ENCODE data around the gene HYCC1. TPM values are rescaled to one million over a fixed set of nuclear protein-coding genes. Genes with fewer than 3 reads are reported as not detected.
A peak's percentile ranks its signal among the peaks of the same experiment; 100 is the strongest.

The HYCC1 gene
- total RNA-seq, 1 experiment from 2014 or later: 23.3 TPM

- in situ Hi-C loops (cut with HindIII; ENCODE audit: low sequenced_read_pairs): no loop called here
- no peak for DNase-seq (ENCODE audit: low spot score)
These were observed 6.9 kb upstream of the HYCC1 start for GRCh38 chr7:23020742-23021401.

- no peak for DNase-seq (ENCODE audit: low spot score)
- in situ Hi-C loops (cut with HindIII; ENCODE audit: low sequenced_read_pairs): no loop called here
These were observed 4.8 kb upstream of the HYCC1 start for GRCh38 chr7:23018750-23019149.

GRCh38 chr7:23017309-23017708 lies 3.4 kb upstream of the HYCC1 start:
- in situ Hi-C loops (cut with HindIII; ENCODE audit: low sequenced_read_pairs): no loop called here
- DNase-seq (ENCODE audit: low spot score): no peak

GRCh38 chr7:23016345-23017253 lies 2.7 kb upstream of the HYCC1 start:
- in situ Hi-C loops (cut with HindIII; ENCODE audit: low sequenced_read_pairs): no loop called here

GRCh38 chr7:23014681-23015080 lies 751 bp upstream of the HYCC1 start:
- no peak for DNase-seq (ENCODE audit: low spot score)
- in situ Hi-C loops (cut with HindIII; ENCODE audit: low sequenced_read_pairs): no loop called here

More at GRCh38 chr7:23016345-23017253, 2.7 kb upstream of the HYCC1 start:
- DNase-seq (ENCODE audit: low spot score): no peak

- DNase-seq (ENCODE audit: low spot score): peak; percentile 26
These were observed 819 bp downstream of the HYCC1 start for GRCh38 chr7:23012908-23013714.

GRCh38 chr7:23012186-23012585 lies 1.7 kb downstream of the HYCC1 start:
- in situ Hi-C loops (cut with HindIII; ENCODE audit: low sequenced_read_pairs): no loop called here
- DNase-seq (ENCODE audit: low spot score): no peak

More at GRCh38 chr7:23012908-23013714, 819 bp downstream of the HYCC1 start:
- in situ Hi-C loops (cut with HindIII; ENCODE audit: low sequenced_read_pairs): no loop called here

GRCh38 chr7:23011222-23011924 lies 2.6 kb downstream of the HYCC1 start:
- in situ Hi-C loops (cut with HindIII; ENCODE audit: low sequenced_read_pairs): no loop called here
- DNase-seq (ENCODE audit: low spot score): no peak

- no peak for DNase-seq (ENCODE audit: low spot score)
- in situ Hi-C loops (cut with HindIII; ENCODE audit: low sequenced_read_pairs): no loop called here
These were observed 4.6 kb downstream of the HYCC1 start for GRCh38 chr7:23009303-23009702.

GRCh38 chr7:23004247-23004520 lies 9.7 kb downstream of the HYCC1 start:
- in situ Hi-C loops (cut with HindIII; ENCODE audit: low sequenced_read_pairs): no loop called here
- DNase-seq (ENCODE audit: low spot score): no peak

GRCh38 chr7:23003505-23004246 lies 10.3 kb downstream of the HYCC1 start:
- no peak for DNase-seq (ENCODE audit: low spot score)
- in situ Hi-C loops (cut with HindIII; ENCODE audit: low sequenced_read_pairs): no loop called here

- in situ Hi-C loops (cut with HindIII; ENCODE audit: low sequenced_read_pairs): no loop called here
- no peak for DNase-seq (ENCODE audit: low spot score)
These were observed 11.2 kb downstream of the HYCC1 start for GRCh38 chr7:23002698-23003097.

- in situ Hi-C loops (cut with HindIII; ENCODE audit: low sequenced_read_pairs): no loop called here
- DNase-seq (ENCODE audit: low spot score): no peak
These were observed 12.3 kb downstream of the HYCC1 start for GRCh38 chr7:23001610-23002009.

- in situ Hi-C loops (cut with HindIII; ENCODE audit: low sequenced_read_pairs): no loop called here
- no peak for DNase-seq (ENCODE audit: low spot score)
These were observed 13.2 kb downstream of the HYCC1 start for GRCh38 chr7:23000597-23001360.

- in situ Hi-C loops (cut with HindIII; ENCODE audit: low sequenced_read_pairs): no loop called here
These were observed 15.4 kb downstream of the HYCC1 start for GRCh38 chr7:22998519-22998896.

GRCh38 chr7:22997871-22998518 lies 15.9 kb downstream of the HYCC1 start:
- no peak for DNase-seq (ENCODE audit: low spot score)
- in situ Hi-C loops (cut with HindIII; ENCODE audit: low sequenced_read_pairs): no loop called here

More at GRCh38 chr7:22998519-22998896, 15.4 kb downstream of the HYCC1 start:
- no peak for DNase-seq (ENCODE audit: low spot score)

- no peak for DNase-seq (ENCODE audit: low spot score)
- in situ Hi-C loops (cut with HindIII; ENCODE audit: low sequenced_read_pairs): no loop called here
These were observed 17.5 kb downstream of the HYCC1 start for GRCh38 chr7:22996470-22996869.

Data from G401 (cell line).